T-helper 1 cell (primary cell): Measurements from ENCODE around the gene SEMA6B.
"Not testable (repeated sequence)": the region's sequence is repeated elsewhere in the genome, so short reads cannot be mapped to it uniquely, and the experiment has no call there.

ENCODE experiments used
- DNase-seq, 5 donors: peaks; one replicate each; pipeline ENCODE4 v3.0.0-alpha.2; 2012 to 2020
- total RNA-seq, 4 donors: gene quantifications; one replicate each; lab custom pipeline; 2026; lab: John Stamatoyannopoulos, UW

The SEMA6B gene
- 0 to 0.12 (median 0) reads per million in 4 donors for total RNA-seq

GRCh38 chr19:4559569-4559968, at the start of gene SEMA6B:
TSS of gene SEMA6B (minus strand) at chr19:4559684. CDS start at chr19:4558457, 1,227 bp downstream.
- no peak for DNase-seq

- DNase-seq = no peak
Observed at GRCh38 chr19:4606921-4607678, 47.6 kb upstream of the SEMA6B start.

GRCh38 chr19:4606181-4606580, 46.7 kb upstream of the SEMA6B start:
- DNase-seq = no peak

- DNase-seq = no peak
Observed at GRCh38 chr19:4604912-4605311, 45.4 kb upstream of the SEMA6B start.

GRCh38 chr19:4602915-4603314, 43.4 kb upstream of the SEMA6B start:
- no peak for DNase-seq

GRCh38 chr19:4602173-4602788, 42.8 kb upstream of the SEMA6B start:
- no peak for DNase-seq

GRCh38 chr19:4600893-4601292, 41.4 kb upstream of the SEMA6B start:
- DNase-seq = no peak

GRCh38 chr19:4600082-4600481, 40.6 kb upstream of the SEMA6B start:
- DNase-seq = no peak

GRCh38 chr19:4598712-4599111, 39.2 kb upstream of the SEMA6B start:
- no peak for DNase-seq

- peak in 4 of 5 donors; percentile 18 to 45 (median 32) for DNase-seq
Observed at GRCh38 chr19:4597975-4598671, 38.6 kb upstream of the SEMA6B start.

- no peak for DNase-seq
Observed at GRCh38 chr19:4597278-4597974, 37.9 kb upstream of the SEMA6B start.

GRCh38 chr19:4596033-4596904, 36.8 kb upstream of the SEMA6B start:
- DNase-seq = no peak

GRCh38 chr19:4595158-4595557, 35.7 kb upstream of the SEMA6B start:
- not testable (repeated sequence) for DNase-seq

- DNase-seq = no peak
Observed at GRCh38 chr19:4594201-4594600, 34.7 kb upstream of the SEMA6B start.

GRCh38 chr19:4593409-4593851, 33.9 kb upstream of the SEMA6B start:
- no peak for DNase-seq

GRCh38 chr19:4592445-4592844, 33.0 kb upstream of the SEMA6B start:
- DNase-seq = no peak

GRCh38 chr19:4591320-4591719, 31.8 kb upstream of the SEMA6B start:
- DNase-seq = no peak

- no peak for DNase-seq
Observed at GRCh38 chr19:4590559-4590958, 31.1 kb upstream of the SEMA6B start.

- no peak for DNase-seq
Observed at GRCh38 chr19:4589579-4590410, 30.3 kb upstream of the SEMA6B start.

- no peak for DNase-seq
Observed at GRCh38 chr19:4588291-4588761, 28.8 kb upstream of the SEMA6B start.

- DNase-seq = no peak
Observed at GRCh38 chr19:4587527-4587926, 28.0 kb upstream of the SEMA6B start.
